GM19099 (cell line): ENCODE measurements around the gene SUPT3H.

Experiments used
- POLR2A ChIP-seq: IDR thresholded peaks from 3 replicates; pipeline ENCODE4 v1.6.1; 2011; ENCODE audit warnings: low read depth; ENCODE audit not compliant: insufficient read length; ENCODE audit errors: extremely low read depth

Gene SUPT3H

DNA sequence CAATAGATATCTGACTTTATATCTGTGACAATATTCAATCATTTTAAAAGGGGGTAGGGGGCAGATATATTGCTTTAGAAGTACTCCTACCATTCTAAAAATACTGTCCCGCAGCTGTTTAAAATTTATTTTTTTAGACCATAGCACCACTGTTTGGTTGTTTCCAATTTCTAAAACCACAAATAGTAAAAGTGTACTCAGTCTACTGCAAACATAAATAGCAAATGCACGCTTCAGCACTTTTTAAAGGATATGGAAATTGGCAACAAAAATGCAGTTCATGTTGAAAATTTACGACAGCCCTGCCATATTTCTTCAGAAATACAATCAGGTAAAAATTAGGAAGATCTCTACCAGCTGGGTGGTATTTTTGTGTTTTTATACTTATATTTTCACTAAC lies 181.6 kb downstream of the SUPT3H start:
- no peak for TF ChIP-seq POLR2A

GRCh38 chr6:45195137-45195536 lies 182.6 kb downstream of the SUPT3H start:
- no peak for TF ChIP-seq POLR2A

- no peak for TF ChIP-seq POLR2A
These were observed 185.2 kb downstream of the SUPT3H start for GRCh38 chr6:45192556-45192955.

DNA sequence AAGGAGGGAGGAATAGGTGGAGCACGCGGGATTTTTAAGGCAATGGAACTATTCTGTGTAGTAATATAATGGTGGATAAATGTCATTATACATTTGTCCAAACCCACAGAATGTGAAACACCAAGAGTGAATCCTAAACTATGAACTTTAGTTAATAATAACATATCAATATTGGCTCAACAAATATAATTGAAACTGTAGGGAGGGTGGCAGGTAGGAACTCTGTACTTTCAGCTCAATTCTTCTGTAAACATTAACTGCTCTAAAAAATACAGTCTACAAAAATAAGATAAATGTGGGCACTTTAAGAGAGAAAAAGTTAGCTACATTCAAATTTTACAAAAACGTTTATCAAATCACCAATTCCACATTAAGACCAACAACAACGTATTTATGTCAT lies 186.3 kb downstream of the SUPT3H start:
- no peak for TF ChIP-seq POLR2A

GRCh38 chr6:45187836-45188235 lies 189.9 kb downstream of the SUPT3H start:
- TF ChIP-seq POLR2A = no peak

GRCh38 chr6:45185403-45186251 lies 192.1 kb downstream of the SUPT3H start:
- TF ChIP-seq POLR2A = no peak

- TF ChIP-seq POLR2A = no peak
These were observed 192.8 kb downstream of the SUPT3H start for GRCh38 chr6:45184937-45185336.

DNA sequence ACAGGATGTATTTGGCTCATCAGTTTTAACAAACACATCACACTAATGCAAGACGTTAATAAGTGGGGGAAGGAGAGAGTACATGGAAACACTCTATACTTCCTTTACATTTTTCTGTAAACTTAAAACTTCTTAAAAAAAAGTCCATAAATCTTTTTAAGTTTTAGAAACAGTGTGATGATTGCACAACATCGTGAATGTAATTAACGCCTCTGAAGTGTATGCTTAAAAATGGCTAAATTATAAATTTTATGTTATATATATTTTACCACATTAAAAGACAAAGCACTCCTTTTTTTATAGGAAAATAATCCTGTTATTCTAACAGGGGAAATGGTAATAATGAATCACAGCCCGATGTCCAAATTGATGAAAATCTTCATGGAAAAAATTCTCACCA lies 193.7 kb downstream of the SUPT3H start:
- TF ChIP-seq POLR2A = no peak

- no peak for TF ChIP-seq POLR2A
These were observed 202.5 kb downstream of the SUPT3H start for GRCh38 chr6:45175272-45175671.

DNA sequence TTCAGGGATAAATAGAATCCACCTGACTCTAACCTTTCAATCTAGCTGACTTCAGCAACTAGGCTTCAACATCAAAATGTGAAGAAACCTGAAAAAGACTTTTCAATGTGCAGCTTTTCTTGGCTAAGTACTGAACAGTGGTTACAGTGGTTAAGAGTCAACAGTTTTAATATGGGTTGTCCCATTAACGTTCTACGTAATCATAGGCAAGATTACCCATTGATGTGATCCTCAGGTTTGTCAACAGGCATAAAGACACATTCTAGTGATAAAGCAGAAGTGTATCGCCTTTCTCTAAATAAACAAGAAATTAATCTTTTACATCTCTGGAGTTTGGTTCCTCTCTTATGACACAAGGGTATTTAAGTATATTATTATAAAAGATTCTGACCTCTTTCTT lies 203.7 kb downstream of the SUPT3H start:
- TF ChIP-seq POLR2A = no peak

GRCh38 chr6:45171380-45171779 lies 206.4 kb downstream of the SUPT3H start:
- TF ChIP-seq POLR2A = no peak

DNA sequence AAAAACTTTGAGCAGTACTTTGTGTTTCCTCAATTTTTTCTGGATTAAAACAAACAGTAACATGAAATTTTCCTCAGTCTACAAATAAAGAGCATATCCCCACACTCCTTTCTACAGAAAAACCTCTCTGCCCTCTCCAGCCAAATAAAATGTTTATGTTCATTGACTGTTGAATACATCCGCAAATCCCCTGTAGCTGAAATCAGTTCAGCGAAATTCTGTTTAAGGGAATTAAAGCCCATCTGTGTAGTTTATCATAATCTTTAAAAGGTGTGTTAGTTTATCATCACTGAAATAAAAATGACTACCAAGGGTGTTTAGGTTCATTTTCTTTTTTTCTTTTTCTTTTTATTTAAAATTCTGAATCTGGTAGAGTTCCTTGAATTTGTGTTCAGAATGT lies 207.4 kb downstream of the SUPT3H start:
- no peak for TF ChIP-seq POLR2A

DNA sequence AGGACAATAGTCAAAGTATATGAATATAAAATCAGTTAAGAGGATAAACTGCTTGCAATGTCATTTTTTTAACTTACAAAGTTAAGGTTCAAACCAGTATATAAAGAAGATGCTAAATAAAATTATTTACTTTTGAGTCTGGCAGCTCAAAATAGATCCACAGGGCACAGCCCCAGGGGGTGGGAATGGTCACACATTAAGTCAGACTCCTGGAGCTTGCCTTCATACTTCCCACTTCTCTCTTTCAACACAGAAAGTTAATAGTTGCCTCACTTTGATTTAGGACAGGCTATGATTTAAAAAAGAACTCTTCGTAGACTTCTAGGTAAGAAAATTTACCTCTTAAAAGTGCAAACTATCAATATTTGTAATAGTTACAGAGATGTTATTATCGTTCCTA lies 207.9 kb downstream of the SUPT3H start:
- no peak for TF ChIP-seq POLR2A

DNA sequence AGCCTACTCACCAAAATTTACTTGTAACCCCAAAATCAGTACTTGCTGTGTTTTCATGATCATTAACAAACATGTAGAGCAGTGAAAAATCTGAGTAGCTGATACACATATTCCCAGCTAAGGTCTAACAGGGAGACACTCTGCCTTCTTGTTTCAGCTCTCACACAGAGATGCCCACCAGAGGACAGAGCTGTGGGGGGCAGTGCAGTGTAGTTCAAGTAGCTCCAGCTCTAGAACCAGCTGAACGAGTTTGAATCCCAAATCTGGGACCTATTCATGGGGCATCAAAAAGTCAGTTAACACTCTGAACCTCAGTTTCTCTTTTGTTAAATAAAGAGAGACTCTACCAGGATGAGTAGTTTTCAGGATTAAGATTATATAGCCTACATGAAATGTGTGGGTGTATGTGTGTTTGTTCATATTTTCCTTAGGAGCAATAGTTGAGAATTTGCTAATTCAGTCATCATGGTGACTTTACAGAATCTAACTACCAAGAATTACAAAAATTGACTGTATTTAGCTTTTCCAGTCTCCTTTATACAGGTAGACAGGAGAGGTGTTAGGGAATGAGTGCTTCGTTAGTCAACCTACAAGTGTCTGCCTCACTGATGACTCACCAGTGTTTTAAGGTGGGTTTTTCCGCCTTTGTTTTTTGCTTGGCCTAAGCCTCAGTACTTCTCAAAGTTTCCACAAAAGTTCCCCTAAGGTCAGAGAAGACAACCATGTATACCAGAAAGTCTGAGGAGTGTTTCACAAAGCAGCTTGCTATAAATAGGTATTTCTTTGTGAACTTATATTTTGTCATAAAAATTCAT lies 213.6 kb downstream of the SUPT3H start:
- TF ChIP-seq POLR2A = no peak

DNA sequence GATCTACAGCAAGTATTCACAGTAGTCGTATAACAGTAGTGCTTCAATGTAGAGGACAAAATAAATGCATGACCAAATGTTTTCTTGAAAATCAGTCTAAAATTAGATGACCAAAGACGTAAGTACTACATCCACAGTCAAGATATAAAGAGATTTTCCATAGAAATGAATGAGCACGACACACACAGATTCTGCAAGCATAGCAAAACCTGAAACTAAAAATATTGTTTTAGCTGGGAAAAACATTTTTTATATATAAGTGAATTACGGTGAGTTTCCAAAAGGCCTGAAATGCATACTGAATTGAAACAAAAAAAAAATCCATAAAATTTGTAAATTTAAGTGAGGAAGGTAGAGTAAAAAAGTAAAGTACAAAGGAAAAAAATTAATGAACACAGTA lies 217.4 kb downstream of the SUPT3H start:
- no peak for TF ChIP-seq POLR2A

GRCh38 chr6:45156075-45156474 lies 221.7 kb downstream of the SUPT3H start:
- no peak for TF ChIP-seq POLR2A

- TF ChIP-seq POLR2A = no peak
These were observed 222.3 kb downstream of the SUPT3H start for GRCh38 chr6:45155341-45155894.

GRCh38 chr6:45154679-45155078 lies 223.1 kb downstream of the SUPT3H start:
- no peak for TF ChIP-seq POLR2A
